GM18519 (cell line): ENCODE data around the gene EGLN2.
A peak's percentile ranks its signal among the peaks of the same experiment; 100 is the strongest.
"Not testable (repeated sequence)": the region's sequence is repeated elsewhere in the genome, so short reads cannot be mapped to it uniquely, and the experiment has no call there.

Experiments used
- ATAC-seq: cut with Tn5 transposase; IDR thresholded peaks from one replicate; pipeline ENCODE4 v1.9.1; 2021; ENCODE audit warnings: mild to moderate bottlenecking, moderate library complexity; ENCODE audit not compliant: unreplicated experiment, low FRiP score

EGLN2 gene

GRCh38 chr19:40776364-40776763 is 22.6 kb upstream of the EGLN2 start:
- no peak for ATAC-seq

DNA sequence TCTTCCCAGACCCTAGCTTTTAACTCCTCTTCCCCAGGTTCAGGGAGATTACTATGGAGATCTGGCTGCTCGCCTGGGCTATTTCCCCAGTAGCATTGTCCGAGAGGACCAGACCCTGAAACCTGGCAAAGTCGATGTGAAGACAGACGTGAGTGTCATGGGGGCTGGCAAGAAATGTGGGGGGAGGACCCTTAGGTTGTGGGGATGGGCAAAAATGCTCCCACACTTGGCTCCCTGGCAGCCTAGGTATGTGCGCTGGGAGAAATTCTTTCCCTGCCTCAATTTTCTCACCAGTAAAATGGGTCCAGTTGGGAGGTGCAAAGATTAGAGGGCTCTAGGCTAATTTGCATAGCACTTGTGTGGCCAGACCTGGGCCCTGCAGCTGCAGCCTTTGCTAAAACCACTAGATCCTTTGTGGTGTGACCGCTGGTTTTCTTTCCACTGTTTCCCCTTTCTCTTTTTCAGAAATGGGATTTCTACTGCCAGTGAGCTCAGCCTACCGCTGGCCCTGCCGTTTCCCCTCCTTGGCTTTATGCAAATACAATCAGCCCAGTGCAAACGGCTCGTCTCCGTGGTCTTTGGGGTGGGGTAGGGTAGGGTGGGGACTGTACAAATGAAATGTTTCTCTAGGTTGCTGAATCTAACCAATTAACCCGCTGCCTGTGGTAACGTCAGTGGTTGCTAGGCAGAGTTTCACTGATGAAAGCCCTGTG is 21.9 kb upstream of the EGLN2 start:
- peak; percentile 45 for ATAC-seq

GRCh38 chr19:40777645-40777936 is 21.4 kb upstream of the EGLN2 start:
- ATAC-seq = no peak

GRCh38 chr19:40777937-40778705 is 20.9 kb upstream of the EGLN2 start, which contains the start of gene RAB4B:
TSS of gene RAB4B (plus strand) at chr19:40778247. CDS start at chr19:40778376, 129 bp downstream.
- ATAC-seq = peak; percentile 41

DNA sequence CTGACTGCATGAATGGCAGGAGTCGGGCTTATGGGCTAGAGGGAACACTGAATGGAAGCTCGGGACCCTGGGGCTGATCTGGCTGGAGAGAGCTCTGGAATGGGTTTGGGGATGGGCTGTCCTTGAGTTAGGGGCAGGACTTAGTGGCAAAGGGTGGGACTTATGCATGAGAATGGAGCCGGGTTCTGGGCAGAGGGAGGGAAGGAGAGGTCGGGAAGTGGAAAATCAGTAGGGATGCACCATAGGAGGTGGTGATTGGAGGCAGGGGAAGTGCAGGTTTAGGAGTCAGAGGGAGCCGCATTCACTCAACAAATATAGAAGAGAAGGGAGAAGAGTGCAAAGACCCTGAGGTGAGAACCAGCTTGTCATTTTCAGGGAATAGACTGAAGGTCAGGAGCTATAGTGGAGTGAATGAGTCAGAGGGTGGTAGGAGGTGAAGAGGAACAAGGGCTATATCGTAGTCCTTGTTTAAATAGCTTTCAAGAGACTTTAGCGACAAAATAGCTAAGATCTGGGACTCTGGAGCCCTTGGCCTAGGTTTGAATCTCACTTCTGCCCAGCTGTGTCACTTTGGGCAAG is 20.2 kb upstream of the EGLN2 start:
- ATAC-seq = no peak

GRCh38 chr19:40780582-40780981 is 18.4 kb upstream of the EGLN2 start:
- no peak for ATAC-seq

- no peak for ATAC-seq
Observed at GRCh38 chr19:40781140-40781539, 17.9 kb upstream of the EGLN2 start.

- no peak for ATAC-seq
Observed at GRCh38 chr19:40783711-40784110, 15.3 kb upstream of the EGLN2 start.

DNA sequence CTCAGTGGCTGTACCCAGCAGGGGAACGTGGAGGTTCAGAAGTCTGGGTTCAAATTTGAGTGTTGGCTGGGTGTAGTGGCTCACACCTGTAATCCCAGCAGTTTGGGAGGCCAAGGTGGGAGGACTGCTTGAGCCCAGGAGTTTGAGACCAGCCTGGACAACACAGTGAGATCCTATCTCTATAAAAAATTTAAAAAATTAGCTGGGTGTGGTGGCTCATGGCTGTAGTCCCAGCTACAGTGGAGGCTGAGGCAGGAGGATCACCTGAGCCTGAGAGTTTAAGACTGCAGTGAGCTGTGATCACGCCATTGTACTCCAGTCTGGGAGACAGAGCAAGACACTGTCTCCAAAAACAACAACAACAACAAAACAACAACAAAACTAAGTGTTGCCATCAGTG is 14.8 kb upstream of the EGLN2 start:
- not testable (repeated sequence) for ATAC-seq

DNA sequence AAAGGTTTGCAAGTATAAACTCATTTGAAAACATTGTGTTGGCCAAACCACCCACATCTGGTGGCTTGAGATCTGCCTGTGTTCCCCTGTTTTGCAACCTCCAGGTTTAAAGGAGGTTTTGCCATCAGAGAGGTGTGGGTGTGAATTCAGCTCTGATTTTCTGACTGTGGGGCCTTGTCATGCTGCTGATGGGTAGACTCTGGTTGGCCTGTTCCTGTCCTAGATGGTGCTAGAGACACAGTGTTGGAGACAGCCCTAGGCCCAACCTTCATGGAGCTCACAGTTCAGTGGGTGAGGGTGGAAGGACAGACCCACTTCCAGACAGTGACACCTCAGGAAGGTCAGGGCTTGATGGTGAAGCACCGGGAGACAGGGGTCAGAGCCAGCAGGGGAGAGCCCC is 13.5 kb upstream of the EGLN2 start:
- no peak for ATAC-seq

- ATAC-seq = no peak
Observed at GRCh38 chr19:40786060-40787037, 12.6 kb upstream of the EGLN2 start.

DNA sequence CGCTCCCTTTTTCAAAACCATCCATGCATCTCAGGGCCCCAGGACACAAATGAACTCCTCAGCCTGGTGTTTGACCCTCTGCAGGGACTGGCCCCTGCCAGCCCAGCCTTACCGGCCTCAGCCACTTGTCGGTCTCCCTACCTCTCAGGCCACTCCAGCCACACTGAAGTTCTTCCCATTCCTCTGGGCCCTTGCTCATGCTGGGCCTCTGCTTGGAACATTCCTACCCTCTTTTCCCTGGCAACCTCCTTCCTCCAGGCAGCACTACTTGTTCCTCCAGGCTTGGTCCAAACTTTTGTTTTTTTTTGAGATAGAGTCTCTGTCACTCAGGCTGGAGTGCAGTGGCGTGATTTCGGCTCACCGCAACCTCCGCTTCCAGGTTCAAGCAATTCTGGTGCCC is 7.6 kb upstream of the EGLN2 start:
- ATAC-seq = no peak

DNA sequence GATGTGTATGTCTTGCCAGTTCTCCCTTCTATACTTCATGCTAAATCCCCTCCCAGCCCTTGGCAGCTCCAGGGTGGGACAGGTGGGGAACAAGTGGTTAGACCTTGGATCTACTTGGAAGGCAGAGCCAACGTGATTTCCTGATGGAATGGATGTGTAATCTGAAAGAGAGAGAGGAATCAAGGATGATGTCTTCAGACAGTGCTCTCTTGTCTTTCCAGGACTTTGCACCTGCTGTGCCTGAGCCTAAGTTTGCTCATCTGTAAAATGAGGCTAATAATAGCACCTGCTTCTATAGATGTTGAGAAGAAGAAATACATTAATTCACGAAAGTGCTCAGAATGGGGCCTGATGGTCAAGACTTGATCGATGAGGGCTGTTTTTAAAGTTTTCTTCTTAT is 7.0 kb upstream of the EGLN2 start:
- no peak for ATAC-seq

- ATAC-seq = no peak
Observed at GRCh38 chr19:40797166-40797962, 1.6 kb upstream of the EGLN2 start.

DNA sequence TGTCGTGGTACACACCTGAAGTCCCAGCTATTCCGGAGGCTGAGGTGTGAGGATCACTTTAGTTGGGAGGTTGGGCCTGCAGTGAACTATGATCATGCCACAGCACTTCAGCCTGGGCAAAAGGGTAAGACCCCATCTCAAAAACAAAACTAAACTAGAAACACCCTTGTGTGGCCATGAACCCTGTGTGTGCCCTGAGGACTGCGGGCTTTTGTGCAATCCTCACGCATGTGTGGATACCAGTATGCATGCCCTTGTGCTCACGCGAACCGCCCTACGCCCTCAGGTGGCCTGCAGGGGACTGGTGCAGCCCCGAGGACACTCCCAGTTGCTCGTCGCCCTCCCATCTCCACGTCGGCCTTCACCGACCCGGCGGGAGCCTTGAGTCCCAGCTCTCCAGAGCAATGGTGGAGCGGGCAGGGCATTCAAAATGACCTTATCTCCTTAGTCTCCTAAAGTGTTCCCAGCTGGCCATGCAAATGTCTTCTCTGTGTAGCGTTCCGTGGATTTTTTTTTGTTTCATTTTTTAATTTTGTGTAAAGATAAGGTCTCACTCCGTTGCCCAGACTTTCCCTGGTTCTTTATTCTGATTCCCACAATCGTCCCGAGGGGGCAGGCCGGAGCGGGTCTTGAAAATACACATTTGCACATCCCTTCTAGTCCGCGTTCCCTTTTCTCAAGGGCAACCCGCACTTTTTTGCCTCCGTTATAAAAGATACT is 868 bp upstream of the EGLN2 start:
- ATAC-seq = peak; percentile 9

DNA sequence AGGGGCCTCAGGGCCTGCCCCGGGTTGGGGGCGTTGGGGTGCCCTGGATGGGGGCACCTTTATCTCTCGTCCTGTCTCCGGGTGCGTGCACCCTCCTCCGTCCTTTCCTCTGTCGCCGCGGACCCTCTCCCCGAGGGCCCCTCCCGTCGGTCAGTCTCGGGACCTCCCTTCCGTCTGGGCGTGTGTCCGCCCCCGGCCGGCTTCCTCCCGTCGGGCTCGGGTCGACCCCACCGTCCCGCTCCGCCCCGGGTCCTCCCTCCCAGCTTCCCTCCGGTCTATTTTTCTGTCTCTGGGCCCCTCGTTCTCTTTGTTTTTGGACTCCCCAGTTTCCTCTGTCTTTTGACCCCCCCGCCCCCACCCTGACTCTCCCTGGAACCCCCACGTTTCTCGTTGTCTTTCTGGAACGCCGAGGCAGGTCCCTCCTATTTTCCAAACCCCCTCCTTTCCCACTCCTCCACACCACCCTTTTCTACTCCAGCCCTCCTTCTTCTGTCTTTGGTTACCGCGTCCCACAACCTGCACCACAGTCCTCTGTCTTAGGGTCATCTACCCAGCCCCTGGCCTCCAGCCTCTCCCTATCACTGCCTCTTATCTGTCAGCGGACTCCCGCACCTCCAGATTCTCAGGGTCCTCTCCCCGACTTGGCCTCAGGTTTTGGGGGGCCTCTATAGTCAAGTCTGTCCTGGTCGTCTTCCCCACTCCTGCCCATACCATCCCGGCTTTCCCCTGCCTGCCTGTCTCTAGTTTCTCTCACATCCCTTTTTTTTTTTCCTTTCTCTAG is 757 bp downstream of the EGLN2 start:
- no peak for ATAC-seq

DNA sequence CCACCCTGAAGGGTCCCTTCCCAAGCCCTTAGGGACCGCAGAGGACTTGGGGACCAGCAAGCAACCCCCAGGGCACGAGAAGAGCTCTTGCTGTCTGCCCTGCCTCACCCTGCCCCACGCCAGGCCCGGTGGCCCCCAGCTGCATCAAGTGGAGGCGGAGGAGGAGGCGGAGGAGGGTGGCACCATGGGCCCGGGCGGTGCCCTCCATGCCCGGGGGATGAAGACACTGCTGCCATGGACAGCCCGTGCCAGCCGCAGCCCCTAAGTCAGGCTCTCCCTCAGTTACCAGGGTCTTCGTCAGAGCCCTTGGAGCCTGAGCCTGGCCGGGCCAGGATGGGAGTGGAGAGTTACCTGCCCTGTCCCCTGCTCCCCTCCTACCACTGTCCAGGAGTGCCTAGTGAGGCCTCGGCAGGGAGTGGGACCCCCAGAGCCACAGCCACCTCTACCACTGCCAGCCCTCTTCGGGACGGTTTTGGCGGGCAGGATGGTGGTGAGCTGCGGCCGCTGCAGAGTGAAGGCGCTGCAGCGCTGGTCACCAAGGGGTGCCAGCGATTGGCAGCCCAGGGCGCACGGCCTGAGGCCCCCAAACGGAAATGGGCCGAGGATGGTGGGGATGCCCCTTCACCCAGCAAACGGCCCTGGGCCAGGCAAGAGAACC is 1.5 kb downstream of the EGLN2 start:
- ATAC-seq = no peak

DNA sequence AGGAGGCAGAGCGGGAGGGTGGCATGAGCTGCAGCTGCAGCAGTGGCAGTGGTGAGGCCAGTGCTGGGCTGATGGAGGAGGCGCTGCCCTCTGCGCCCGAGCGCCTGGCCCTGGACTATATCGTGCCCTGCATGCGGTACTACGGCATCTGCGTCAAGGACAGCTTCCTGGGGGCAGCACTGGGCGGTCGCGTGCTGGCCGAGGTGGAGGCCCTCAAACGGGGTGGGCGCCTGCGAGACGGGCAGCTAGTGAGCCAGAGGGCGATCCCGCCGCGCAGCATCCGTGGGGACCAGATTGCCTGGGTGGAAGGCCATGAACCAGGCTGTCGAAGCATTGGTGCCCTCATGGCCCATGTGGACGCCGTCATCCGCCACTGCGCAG is 2.0 kb downstream of the EGLN2 start:
- no peak for ATAC-seq
